GM12891 (cell line): ENCODE data around the gene ABCC3.

ENCODE experiments used
- PAX5 ChIP-seq: IDR thresholded peaks from 2 replicates; pipeline ENCODE4 v1.6.1; 2011; ENCODE audit warnings: low read length, moderate library complexity, mild to moderate bottlenecking; ENCODE audit not compliant: insufficient read depth, severe bottlenecking
- POLR2A ChIP-seq: IDR thresholded peaks from 2 replicates; pipeline ENCODE4 v1.6.1; 2011; ENCODE audit warnings: low read depth, low read length, control low read depth
- POLR2AphosphoS5 ChIP-seq: IDR thresholded peaks from 2 replicates; pipeline ENCODE4 v1.6.1; 2011; ENCODE audit warnings: low read depth, low read length, control low read depth
- TAF1 ChIP-seq: IDR thresholded peaks from 2 replicates; pipeline ENCODE4 v1.6.1; 2011; ENCODE audit warnings: low read depth, low read length, control low read depth

GRCh38 chr17:50682938-50683337 lies 48.3 kb downstream of the ABCC3 start:
- TF ChIP-seq POLR2A (no peak), PAX5 (no peak), POLR2AphosphoS5 (no peak), TAF1 (no peak)
